ENCODE results near the gene AUTS2. TPM values are rescaled to one million over a fixed set of nuclear protein-coding genes. Genes with fewer than 3 reads are reported as not detected.

AUTS2 gene
- total RNA-seq, 1 experiment from 2014 or later = 38.5 TPM

- Histone ChIP-seq H3K4me2 (ENCODE audit: low read depth, low read length, poor library complexity, severe bottlenecking) (no peak overlapping the region), H2AFZ (ENCODE audit: low read length) (no peak overlapping the region), H3K9me3 (ENCODE audit: low read length) (no peaks in the 10 kb centered on the region), H4K20me1 (ENCODE audit: insufficient read depth, low read depth, low read length) (no peaks in the 10 kb centered on the region), H3K36me3 (ENCODE audit: insufficient read depth, low read length) (no peaks in the 10 kb centered on the region), H3K4me3 (ENCODE audit: low read length) (no peak overlapping the region), H3K27me3 (ENCODE audit: low read length) (no peaks in the 10 kb centered on the region), H3K79me2 (ENCODE audit: low read length) (no peaks in the 10 kb centered on the region), H3K9ac (ENCODE audit: low read length) (no peak overlapping the region), H3K4me1 (ENCODE audit: low read length) (peaks cover 6% of the 10 kb centered on the region; the same call in 1 of the 2 replicates), H3K27ac (ENCODE audit: low read length) (no peak overlapping the region), H3K9me2 (replicated peaks; ENCODE audit: insufficient read depth, low read length) (no peaks in the 10 kb centered on the region)
- DNase-seq = no peak
These were observed 914.5 kb downstream of the AUTS2 start for GRCh38 chr7:70512761-70513160.

- H3K79me2 ChIP-seq (ENCODE audit: low read length) = no peaks in the 10 kb centered on the region
- H2AFZ ChIP-seq (ENCODE audit: low read length) = no peak overlapping the region
- no peaks in the 10 kb centered on the region for H3K9me2 ChIP-seq (replicated peaks; ENCODE audit: insufficient read depth, low read length)
- no peak overlapping the region for H3K9ac ChIP-seq (ENCODE audit: low read length)
- no peak overlapping the region for H3K4me3 ChIP-seq (ENCODE audit: low read length)
- H3K27me3 ChIP-seq (ENCODE audit: low read length) = no peaks in the 10 kb centered on the region
- no peaks in the 10 kb centered on the region for H3K36me3 ChIP-seq (ENCODE audit: insufficient read depth, low read length)
- no peak overlapping the region for H3K4me2 ChIP-seq (ENCODE audit: low read depth, low read length, poor library complexity, severe bottlenecking)
- DNase-seq = no peak
- H4K20me1 ChIP-seq (ENCODE audit: insufficient read depth, low read depth, low read length) = no peaks in the 10 kb centered on the region
- H3K27ac ChIP-seq (ENCODE audit: low read length) = no peak overlapping the region
- no peaks in the 10 kb centered on the region for H3K9me3 ChIP-seq (ENCODE audit: low read length)
- no peaks in the 10 kb centered on the region for H3K4me1 ChIP-seq (ENCODE audit: low read length)
These were observed 922.3 kb downstream of the AUTS2 start for GRCh38 chr7:70520611-70521010.

GRCh38 chr7:70523249-70523988 lies 925.1 kb downstream of the AUTS2 start:
- no peak overlapping the region for H2AFZ ChIP-seq (ENCODE audit: low read length)
- H3K79me2 ChIP-seq (ENCODE audit: low read length) = no peaks in the 10 kb centered on the region
- no peaks in the 10 kb centered on the region for H3K27me3 ChIP-seq (ENCODE audit: low read length)
- no peak overlapping the region for H3K27ac ChIP-seq (ENCODE audit: low read length)
- no peak overlapping the region for H3K4me2 ChIP-seq (ENCODE audit: low read depth, low read length, poor library complexity, severe bottlenecking)
- DNase-seq = no peak
- H3K4me3 ChIP-seq (ENCODE audit: low read length) = no peak overlapping the region
- no peaks in the 10 kb centered on the region for H3K4me1 ChIP-seq (ENCODE audit: low read length)
- no peaks in the 10 kb centered on the region for H3K9me2 ChIP-seq (replicated peaks; ENCODE audit: insufficient read depth, low read length)
- no peaks in the 10 kb centered on the region for H3K36me3 ChIP-seq (ENCODE audit: insufficient read depth, low read length)
- H3K9me3 ChIP-seq (ENCODE audit: low read length) = no peaks in the 10 kb centered on the region
- H3K9ac ChIP-seq (ENCODE audit: low read length) = no peak overlapping the region
- H4K20me1 ChIP-seq (ENCODE audit: insufficient read depth, low read depth, low read length) = no peaks in the 10 kb centered on the region

GRCh38 chr7:70523989-70524351 lies 925.7 kb downstream of the AUTS2 start:
- Histone ChIP-seq H3K27me3 (ENCODE audit: low read length) (no peaks in the 10 kb centered on the region), H3K36me3 (ENCODE audit: insufficient read depth, low read length) (no peaks in the 10 kb centered on the region), H3K9me2 (replicated peaks; ENCODE audit: insufficient read depth, low read length) (no peaks in the 10 kb centered on the region), H3K79me2 (ENCODE audit: low read length) (no peaks in the 10 kb centered on the region), H4K20me1 (ENCODE audit: insufficient read depth, low read depth, low read length) (no peaks in the 10 kb centered on the region), H3K4me3 (ENCODE audit: low read length) (no peak overlapping the region), H2AFZ (ENCODE audit: low read length) (no peak overlapping the region), H3K4me2 (ENCODE audit: low read depth, low read length, poor library complexity, severe bottlenecking) (no peak overlapping the region), H3K9ac (ENCODE audit: low read length) (no peak overlapping the region), H3K27ac (ENCODE audit: low read length) (no peak overlapping the region), H3K4me1 (ENCODE audit: low read length) (no peaks in the 10 kb centered on the region), H3K9me3 (ENCODE audit: low read length) (no peaks in the 10 kb centered on the region)
- DNase-seq = no peak

GRCh38 chr7:70525991-70526390 lies 927.7 kb downstream of the AUTS2 start:
- Histone ChIP-seq H3K27me3 (ENCODE audit: low read length) (no peaks in the 10 kb centered on the region), H2AFZ (ENCODE audit: low read length) (no peak overlapping the region), H3K4me3 (ENCODE audit: low read length) (no peak overlapping the region), H3K4me1 (ENCODE audit: low read length) (no peaks in the 10 kb centered on the region), H3K9me3 (ENCODE audit: low read length) (no peaks in the 10 kb centered on the region), H3K27ac (ENCODE audit: low read length) (no peak overlapping the region), H3K9ac (ENCODE audit: low read length) (no peak overlapping the region), H4K20me1 (ENCODE audit: insufficient read depth, low read depth, low read length) (no peaks in the 10 kb centered on the region), H3K4me2 (ENCODE audit: low read depth, low read length, poor library complexity, severe bottlenecking) (no peak overlapping the region), H3K79me2 (ENCODE audit: low read length) (no peaks in the 10 kb centered on the region), H3K9me2 (replicated peaks; ENCODE audit: insufficient read depth, low read length) (no peaks in the 10 kb centered on the region), H3K36me3 (ENCODE audit: insufficient read depth, low read length) (no peaks in the 10 kb centered on the region)
- no peak for DNase-seq

GRCh38 chr7:70527520-70528115 lies 929.3 kb downstream of the AUTS2 start:
- H3K4me1 ChIP-seq (ENCODE audit: low read length) = no peaks in the 10 kb centered on the region
- H3K4me2 ChIP-seq (ENCODE audit: low read depth, low read length, poor library complexity, severe bottlenecking) = no peak overlapping the region
- no peaks in the 10 kb centered on the region for H3K36me3 ChIP-seq (ENCODE audit: insufficient read depth, low read length)
- no peak overlapping the region for H2AFZ ChIP-seq (ENCODE audit: low read length)
- H3K9ac ChIP-seq (ENCODE audit: low read length) = no peak overlapping the region
- no peaks in the 10 kb centered on the region for H3K79me2 ChIP-seq (ENCODE audit: low read length)
- H3K9me2 ChIP-seq (replicated peaks; ENCODE audit: insufficient read depth, low read length) = no peaks in the 10 kb centered on the region
- DNase-seq = no peak
- no peak overlapping the region for H3K27ac ChIP-seq (ENCODE audit: low read length)
- H4K20me1 ChIP-seq (ENCODE audit: insufficient read depth, low read depth, low read length) = no peaks in the 10 kb centered on the region
- no peak overlapping the region for H3K4me3 ChIP-seq (ENCODE audit: low read length)
- no peaks in the 10 kb centered on the region for H3K27me3 ChIP-seq (ENCODE audit: low read length)
- H3K9me3 ChIP-seq (ENCODE audit: low read length) = no peaks in the 10 kb centered on the region

GRCh38 chr7:70529436-70529835 lies 931.2 kb downstream of the AUTS2 start:
- no peak for DNase-seq
- no peaks in the 10 kb centered on the region for H3K36me3 ChIP-seq (ENCODE audit: insufficient read depth, low read length)
- no peaks in the 10 kb centered on the region for H3K9me2 ChIP-seq (replicated peaks; ENCODE audit: insufficient read depth, low read length)
- no peak overlapping the region for H3K27ac ChIP-seq (ENCODE audit: low read length)
- no peak overlapping the region for H3K4me3 ChIP-seq (ENCODE audit: low read length)
- H3K9me3 ChIP-seq (ENCODE audit: low read length) = no peaks in the 10 kb centered on the region
- H2AFZ ChIP-seq (ENCODE audit: low read length) = no peak overlapping the region
- no peak overlapping the region for H3K9ac ChIP-seq (ENCODE audit: low read length)
- no peaks in the 10 kb centered on the region for H3K4me1 ChIP-seq (ENCODE audit: low read length)
- H3K79me2 ChIP-seq (ENCODE audit: low read length) = no peaks in the 10 kb centered on the region
- H4K20me1 ChIP-seq (ENCODE audit: insufficient read depth, low read depth, low read length) = no peaks in the 10 kb centered on the region
- no peak overlapping the region for H3K4me2 ChIP-seq (ENCODE audit: low read depth, low read length, poor library complexity, severe bottlenecking)
- H3K27me3 ChIP-seq (ENCODE audit: low read length) = no peaks in the 10 kb centered on the region

- Histone ChIP-seq H2AFZ (ENCODE audit: low read length) (no peak overlapping the region), H3K27ac (ENCODE audit: low read length) (no peak overlapping the region), H3K4me2 (ENCODE audit: low read depth, low read length, poor library complexity, severe bottlenecking) (no peak overlapping the region), H3K36me3 (ENCODE audit: insufficient read depth, low read length) (no peaks in the 10 kb centered on the region), H3K4me1 (ENCODE audit: low read length) (no peaks in the 10 kb centered on the region), H3K9ac (ENCODE audit: low read length) (no peak overlapping the region), H3K79me2 (ENCODE audit: low read length) (no peaks in the 10 kb centered on the region), H3K9me3 (ENCODE audit: low read length) (no peaks in the 10 kb centered on the region), H4K20me1 (ENCODE audit: insufficient read depth, low read depth, low read length) (no peaks in the 10 kb centered on the region), H3K27me3 (ENCODE audit: low read length) (no peaks in the 10 kb centered on the region), H3K4me3 (ENCODE audit: low read length) (no peak overlapping the region), H3K9me2 (replicated peaks; ENCODE audit: insufficient read depth, low read length) (no peaks in the 10 kb centered on the region)
- no peak for DNase-seq
These were observed 931.8 kb downstream of the AUTS2 start for GRCh38 chr7:70529914-70530585.

All from Karpas-422 (cell line).